Measurements from ENCODE around the gene COL6A3. TPM values are rescaled to one million over a fixed set of nuclear protein-coding genes. Genes with fewer than 3 reads are reported as not detected.

COL6A3 gene
- total RNA-seq, 4 donors from 2014 or later: 43.1 to 204 (median 62.4) TPM

GRCh38 chr2:237278568-237278967 lies 135.4 kb downstream of the COL6A3 start:
- intact Hi-C loops (cut with DNase I; ENCODE audit: low total_unique reads): no loop called here
- WGBS, 2 donors: 49 to 51% methylated on average over 6 of the region's 6 CpGs
- DNase-seq (ENCODE audit: low spot score in 2 of 2): peak; percentile 79 to 93
- no peak for TF ChIP-seq POLR2A (IDR thresholded peaks at IDR 0.05)
- TF ChIP-seq CTCF (IDR thresholded peaks at IDR 0.05): no peak
- no peak overlapping the region for H3K4me3 ChIP-seq (ENCODE audit: low read depth, poor library complexity, severe bottlenecking)

GRCh38 chr2:237276716-237277490 lies 137.1 kb downstream of the COL6A3 start:
- intact Hi-C loops (cut with DNase I; ENCODE audit: low total_unique reads): no loop called here
- no peak overlapping the region for H3K4me3 ChIP-seq (ENCODE audit: low read depth, poor library complexity, severe bottlenecking)
- TF ChIP-seq POLR2A (IDR thresholded peaks at IDR 0.05) (no peak), CTCF (IDR thresholded peaks at IDR 0.05) (no peak)
- WGBS, 2 donors: 74 to 81% methylated on average over 8 of the region's 8 CpGs
- DNase-seq (ENCODE audit: low spot score in 2 of 2): no peak

Other genes with a start within 250 kb of the COL6A3 start
- 10 to 100 TPM; 13.3 to 37.9 (median 19.9) TPM for gene MLPH, start 73.1 kb upstream of the COL6A3 start, total RNA-seq
- gene PRLH, start 152.4 kb upstream of the COL6A3 start, total RNA-seq: not detected
- 1 to 10 TPM; 1.7 to 6.3 (median 2.8) TPM for gene RAB17, start 176.6 kb upstream of the COL6A3 start, total RNA-seq
- gene LRRFIP1, start 213.4 kb upstream of the COL6A3 start, total RNA-seq: 10 to 100 TPM; 45.5 to 88.0 (median 67.5) TPM

All from lower leg skin (tissue), 4 donors.